Stimulated activated CD4-positive, alpha-beta T cell treated with anti-CD3 and anti-CD28 coated beads, Interleukin-1b, Interleukin-23, amount 100 ng/mL, for 24 hours (primary cell): ENCODE data around the gene CLCN3.
A peak's percentile ranks its signal among the peaks of the same experiment; 100 is the strongest.
"Not testable (repeated sequence)": the region's sequence is repeated elsewhere in the genome, so short reads cannot be mapped to it uniquely, and the experiment has no call there.

Experiments used
- DNase-seq, 4 experiments: peaks; one replicate each; pipeline ENCODE4 v3.0.0-alpha.2; 2020; ENCODE audit warnings: low read depth in 4 of 4, low spot score in 1 of 4

CLCN3 gene

DNA sequence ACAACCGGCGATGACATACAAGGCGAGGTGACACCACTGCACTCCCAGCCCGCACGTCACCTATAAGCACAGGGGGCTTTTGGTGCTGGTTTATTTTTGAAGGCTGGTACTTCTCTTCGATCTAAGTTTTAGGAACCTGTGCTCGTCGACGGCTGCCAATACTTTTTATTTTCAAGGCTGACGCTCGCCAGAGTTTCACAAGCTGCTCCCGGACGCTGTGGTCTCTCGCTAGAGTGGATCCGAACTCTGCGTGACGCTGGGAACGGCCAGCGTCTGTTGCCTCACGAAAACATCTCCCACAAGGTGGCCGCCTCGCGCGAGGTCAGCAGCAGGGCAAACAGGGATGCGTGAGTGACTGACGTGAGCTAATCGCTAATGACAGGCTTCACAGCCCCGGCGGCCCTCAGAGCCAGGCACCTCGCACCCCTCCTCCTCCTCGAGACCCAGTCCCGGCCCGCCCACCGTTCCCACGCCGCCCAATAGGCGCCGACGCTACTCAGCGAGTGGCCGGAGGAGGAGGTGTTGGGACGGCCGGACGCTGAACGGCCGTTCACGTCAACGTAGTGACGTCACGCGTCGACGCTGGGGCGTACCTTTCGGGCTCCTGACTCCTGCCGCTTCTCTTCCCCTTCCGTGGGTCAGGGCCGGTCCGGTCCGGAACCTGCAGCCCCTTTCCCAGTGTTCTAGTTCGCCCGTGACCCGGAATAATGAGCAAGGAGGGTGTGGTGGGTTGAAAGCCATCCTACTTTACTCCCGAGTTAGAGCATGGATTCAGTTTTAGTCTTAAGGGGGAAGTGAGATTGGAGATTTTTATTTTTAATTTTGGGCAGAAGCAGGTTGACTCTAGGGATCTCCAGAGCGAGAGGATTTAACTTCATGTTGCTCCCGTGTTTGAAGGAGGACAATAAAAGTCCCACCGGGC, at the start of gene CLCN3:
CLCN3 (plus strand) TSS at position 621 of the 922 bp plus-strand sequence. CDS start 15,351 bp downstream, outside the sequence.
- peak; percentile 69 to 88 (median 80) for DNase-seq

DNA sequence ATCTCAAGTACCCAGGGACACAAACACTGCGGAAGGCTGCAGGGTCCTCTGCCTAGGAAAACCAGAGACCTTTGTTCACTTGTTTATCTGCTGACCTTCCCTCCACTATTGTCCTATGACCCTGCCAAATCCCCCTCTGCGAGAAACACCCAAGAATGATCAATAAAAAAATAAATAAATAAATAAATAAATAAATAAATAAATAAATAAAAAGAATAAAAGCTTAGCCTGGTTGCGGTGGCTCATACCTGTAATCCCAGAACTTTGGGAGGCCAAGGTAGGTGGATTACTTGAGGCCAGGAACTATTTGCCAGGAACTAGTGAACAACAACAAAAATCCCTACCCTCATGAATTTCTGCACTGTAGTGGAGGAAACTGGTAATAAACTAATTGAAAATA, 49.4 kb upstream of the CLCN3 start:
- not testable (repeated sequence) for DNase-seq

DNA sequence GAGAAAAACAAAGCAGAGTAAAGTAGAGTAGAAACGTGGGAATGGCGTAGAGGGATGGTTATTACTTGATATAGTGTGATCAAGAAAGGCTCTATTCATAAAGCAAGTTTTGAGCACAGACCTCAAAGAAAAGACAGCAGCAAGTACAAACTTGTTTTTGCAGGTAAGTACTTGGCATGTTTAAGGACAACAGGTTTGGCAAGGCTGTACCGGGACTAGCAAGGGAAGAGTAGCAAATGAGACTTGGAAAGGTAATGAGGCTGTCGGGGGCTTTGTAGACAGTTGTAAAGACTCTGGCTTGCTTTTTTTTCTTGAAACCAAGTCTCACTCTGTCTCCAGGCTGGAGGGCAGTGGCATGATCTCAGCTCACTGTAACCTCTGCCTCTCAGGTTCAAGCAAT, 48.9 kb upstream of the CLCN3 start:
- DNase-seq, result no peak

DNA sequence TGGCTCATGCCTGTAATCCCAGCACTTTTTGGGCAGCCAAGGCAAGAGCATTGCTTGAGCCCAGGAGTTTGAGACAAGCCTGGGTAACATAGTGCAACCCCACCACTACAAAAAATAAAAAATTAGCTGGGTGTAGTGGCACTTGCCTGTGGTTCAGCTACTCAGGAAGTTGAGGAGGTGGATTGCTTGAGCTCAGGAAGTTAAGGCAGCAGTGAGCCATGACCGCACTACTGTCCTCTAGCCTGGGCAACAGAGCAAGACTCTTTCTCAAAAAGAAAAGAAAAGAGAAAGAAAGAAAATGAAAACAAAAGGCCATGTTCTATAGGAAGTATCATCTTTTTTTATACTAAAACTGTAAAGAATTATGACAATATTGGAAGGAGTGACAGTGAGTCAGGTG, 46.5 kb upstream of the CLCN3 start:
- no peak for DNase-seq

DNA sequence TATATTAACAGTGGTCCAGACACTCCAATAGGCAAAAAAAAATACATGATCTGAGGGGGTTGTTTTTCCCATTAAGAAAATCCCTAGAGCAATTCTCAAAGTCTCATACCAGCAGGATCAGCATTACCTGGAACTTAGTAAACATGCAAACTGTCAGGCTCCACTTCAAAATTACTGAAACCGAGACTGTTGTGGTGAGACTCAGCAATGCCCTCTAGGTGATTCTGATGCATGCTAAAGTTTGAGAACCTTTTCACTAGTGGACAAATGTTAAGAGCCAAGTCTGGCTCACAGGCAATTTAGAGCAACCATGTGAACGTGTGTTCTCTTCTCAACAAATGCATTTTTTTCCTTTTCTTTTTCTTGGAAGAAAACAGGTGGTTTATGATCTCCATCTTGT, 38.2 kb upstream of the CLCN3 start:
- DNase-seq, result no peak

DNA sequence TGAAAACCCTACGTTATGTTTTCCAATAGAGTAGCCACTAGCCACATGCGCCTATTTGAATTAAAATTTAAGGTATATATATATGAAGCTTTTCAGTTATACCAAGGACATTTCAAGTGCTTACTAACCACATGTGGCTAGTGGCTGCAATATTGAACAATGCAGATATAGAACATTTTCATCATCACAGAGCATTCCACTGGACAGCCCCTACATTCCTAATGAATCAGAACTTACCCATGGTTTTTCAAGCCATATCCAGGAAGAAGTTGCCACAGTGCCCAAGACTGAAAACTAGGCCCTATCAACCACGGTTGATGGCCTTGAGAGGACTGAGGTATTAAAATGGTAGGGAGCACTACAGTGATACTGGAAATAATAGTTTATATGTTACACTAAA, 37.7 kb upstream of the CLCN3 start:
- DNase-seq, result no peak

DNA sequence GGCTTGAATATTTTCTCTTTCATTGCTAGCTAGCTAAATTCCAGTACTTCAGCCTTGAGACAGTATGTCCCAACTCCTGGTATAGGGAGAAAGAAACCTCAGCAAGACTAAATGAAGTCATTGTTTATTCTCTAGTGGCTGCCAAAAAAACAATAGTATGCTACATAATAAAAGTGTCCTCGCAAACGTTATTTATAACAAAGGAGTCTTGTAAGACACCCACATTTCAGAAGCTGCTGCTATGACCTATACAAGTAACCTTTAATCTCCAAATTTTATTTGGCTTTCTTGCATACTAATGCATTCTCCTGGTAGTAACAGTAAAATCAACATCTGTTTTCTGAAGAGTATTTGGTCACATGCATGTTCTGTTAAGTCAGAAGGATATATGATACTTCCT, 36.8 kb upstream of the CLCN3 start:
- DNase-seq, result no peak

DNA sequence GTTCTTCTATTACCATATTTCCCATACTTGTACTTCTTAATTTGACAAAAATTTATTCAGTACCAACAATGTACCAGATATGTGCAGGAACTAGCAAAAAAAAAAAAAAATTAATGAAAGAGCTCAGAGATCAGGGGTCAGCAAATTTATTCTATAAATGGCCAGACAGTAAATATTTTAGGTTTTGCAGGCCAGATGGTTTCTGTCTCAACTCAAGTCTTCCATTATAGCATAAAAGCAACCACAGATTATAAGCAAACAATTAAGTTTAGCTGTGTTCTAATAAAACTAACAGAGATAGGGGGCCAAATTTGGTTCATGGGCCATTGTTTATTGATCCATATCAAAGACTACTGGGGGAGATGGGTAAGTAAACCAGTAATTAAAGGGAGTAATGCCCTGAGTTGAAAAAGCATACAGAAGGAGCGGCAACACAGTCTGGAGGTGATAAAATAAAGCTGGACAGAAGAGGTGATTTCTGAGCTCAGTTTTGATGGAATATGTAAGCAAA, 27.3 kb upstream of the CLCN3 start:
- DNase-seq, result no peak

DNA sequence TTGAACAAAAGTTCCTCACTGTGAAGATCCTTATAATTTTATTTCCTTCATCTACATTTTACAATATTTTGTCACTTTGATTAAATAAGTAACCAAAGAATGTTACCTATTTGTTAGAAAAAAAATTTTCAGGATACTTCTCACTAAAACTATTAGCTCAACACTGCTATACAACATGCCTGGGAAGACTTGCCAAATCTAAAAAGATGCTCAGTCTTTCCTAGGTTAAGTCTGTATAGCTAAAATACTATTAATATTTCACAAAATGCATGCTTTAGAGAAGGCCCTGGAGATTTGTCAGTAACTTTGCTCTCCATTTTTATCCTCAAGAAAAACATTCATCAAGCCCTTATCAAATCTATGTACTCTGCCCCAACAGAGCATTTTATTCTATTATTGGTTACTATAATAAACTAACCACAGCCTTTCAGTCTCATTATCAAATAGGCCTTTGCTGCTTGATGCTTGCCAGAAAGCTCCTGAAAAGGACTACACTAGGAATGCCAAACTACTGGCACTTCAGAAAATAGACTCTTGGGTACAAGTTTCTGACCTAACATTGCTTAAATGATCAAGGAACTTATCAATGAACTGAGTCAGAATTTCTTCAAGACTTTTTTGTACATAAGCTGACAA, 25.7 kb upstream of the CLCN3 start:
- DNase-seq, result no peak

DNA sequence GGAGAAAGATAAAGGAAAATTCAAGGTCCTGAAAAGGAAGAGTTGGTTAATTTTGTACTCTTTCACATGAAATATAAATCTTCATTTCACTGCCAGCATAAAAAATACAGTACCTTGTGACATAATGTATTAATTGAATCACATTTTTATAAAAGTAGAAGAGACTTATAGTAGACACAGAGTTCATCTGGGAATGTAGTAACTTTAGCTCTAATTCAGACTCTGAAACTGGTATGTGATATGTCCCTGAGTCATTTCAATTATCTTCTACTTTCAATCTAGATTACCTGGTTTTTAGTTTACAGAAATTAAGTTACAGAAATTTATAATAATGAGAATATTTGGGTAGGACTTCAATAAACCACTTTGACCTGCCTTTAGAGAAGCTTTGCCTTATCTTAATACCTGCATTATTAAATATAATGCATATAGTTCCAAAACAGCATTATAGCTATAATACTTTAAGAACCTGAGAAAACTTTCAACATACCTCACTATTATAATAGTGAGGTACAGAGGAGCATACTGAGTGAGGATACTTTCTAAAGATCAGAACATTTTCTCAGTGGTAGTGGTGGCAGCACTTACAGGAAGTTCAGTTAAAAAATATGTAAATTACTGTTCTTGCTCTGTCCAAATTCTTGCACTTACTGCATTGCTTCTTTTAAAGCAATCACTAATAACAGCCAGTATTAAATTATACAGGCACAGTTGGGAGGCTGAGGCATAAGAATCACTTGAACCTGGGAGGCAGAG, 19.2 kb upstream of the CLCN3 start:
- DNase-seq, result no peak

DNA sequence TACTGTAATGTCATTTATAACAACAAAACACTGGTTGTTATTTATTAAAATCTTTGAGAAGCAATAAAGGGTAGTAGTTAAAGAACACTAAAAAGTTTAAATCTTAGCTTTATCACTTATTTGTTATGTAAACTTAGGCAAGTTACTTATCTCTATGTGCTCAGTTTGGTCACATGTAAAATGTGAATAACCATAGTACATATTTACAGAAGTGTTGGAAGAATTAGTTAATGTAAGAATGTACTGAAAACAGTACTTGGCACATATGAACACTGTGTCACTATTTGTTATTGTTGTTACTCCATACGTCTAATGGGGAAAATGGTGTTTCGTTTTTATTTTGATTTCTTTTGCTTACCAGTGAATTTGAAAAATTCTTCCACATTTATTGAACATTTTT, 17.1 kb upstream of the CLCN3 start:
- no peak for DNase-seq

DNA sequence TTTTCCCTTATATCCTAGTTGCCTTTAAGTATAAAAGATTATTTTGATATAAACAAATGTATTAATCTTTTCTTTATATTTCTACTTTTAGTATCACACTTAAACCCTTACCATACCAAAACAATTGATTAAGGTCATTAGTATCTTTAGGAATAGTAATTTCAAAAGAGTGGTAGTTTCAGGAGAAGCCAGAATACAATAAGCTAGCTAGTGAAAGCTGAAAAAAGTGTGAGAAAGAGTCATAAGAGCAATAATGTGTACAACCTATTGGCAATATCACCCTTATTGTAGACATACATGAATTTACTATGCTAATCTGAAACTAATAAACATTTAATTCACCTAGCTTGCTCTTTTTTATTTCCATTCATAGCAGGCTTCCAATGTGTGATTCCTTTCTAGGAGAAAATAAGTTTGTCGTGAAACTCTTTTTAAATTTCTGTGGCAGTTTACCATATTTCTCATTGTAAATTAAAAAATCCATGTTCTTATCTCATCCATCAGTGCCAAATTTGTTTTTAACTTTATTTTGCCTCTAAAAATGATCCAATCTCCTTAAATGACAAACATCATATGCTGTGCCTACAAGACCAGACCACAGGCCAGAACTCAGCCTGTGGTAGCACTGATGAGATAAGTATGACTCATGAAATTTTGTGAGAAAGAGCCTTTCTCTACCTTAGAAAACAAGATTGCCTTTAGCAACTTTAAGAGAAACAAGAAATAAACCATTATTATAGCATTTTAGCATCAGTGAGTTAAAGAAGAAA, 16.1 kb upstream of the CLCN3 start:
- no peak for DNase-seq

DNA sequence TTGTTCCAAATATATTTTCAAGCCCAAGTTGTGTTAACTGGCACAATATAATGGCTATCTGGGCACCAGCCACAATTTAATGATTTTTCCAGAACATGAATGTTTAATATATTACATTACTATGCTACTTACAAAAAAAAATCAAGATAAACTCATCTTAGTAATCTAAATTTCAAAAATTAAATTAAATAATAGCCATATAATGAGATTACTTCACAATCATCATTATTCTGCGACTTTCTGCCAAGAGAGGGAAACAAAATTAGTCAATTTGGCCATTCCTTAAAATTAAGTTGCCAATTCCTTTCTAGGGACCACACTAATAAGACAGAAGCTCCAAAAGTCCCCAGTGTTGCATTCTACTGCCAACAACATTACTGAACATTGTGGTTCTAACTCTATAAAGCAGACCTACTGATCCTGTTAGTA, 15.5 kb upstream of the CLCN3 start:
- no peak for DNase-seq

DNA sequence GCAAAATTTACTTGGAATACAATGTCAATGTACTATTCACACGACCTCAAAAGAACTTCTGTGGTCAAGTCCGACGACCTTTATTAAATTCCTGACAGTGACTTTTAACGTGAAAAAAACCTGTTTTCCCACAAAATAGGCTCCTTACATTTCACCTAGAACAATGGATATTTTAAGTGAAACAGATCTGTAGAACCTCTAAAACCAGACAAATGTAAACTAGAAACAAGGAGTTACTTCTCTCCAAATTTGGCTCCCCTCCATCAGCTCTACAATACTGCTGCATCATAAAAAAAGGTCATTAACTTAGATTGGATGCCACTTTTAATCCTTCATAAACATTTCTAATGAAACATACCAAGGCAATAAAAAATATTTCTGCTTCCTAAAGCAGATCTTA, 9.2 kb upstream of the CLCN3 start:
- DNase-seq, result no peak

DNA sequence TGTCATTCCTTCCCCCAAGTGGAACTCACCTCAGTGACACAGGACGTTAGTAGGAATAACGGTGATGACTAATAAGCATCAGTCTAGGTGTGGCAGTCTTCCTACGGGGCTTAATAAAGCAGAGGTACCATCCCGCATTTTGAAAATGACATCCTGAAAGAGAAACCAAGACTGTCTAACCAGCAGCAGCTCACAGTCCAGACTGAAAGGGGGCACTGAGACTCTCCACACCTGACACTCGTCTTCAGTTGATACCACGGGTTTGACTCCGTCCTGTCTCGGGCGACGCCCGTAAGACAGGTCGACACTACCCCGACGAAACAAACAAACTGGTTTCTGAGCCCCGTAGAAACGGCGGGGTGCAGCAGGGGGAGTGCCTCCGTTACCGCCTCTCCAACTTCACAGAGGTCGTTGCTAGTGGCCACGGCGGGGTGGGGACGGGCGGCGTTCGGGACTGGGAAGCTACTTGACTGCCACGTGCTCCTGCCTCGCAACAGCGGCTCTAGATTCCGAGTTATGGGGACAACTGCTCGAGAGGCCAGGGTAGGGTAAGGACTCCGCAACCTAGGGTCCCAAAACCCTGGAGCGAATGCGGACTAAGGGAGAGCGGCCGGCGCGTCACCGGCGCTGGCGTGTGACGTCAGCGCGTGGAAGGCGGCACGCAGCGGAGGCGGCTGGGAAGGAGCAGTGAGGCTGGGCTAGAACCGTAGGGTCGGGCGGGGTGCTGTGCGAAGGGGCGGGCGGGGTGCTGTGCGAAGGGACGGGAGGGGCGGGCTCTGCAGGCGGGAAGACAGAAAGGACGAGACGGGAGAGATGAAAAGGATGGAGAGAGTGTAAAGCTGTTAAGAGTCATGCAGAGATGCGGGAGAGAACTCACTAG, 8.1 kb upstream of the CLCN3 start, which contains the start of gene NEK1:
NEK1 (minus strand) TSS at position 593 of the 880 bp plus-strand sequence. CDS start 9,953 bp downstream, outside the sequence.
- peak; percentile 69 to 87 (median 79) for DNase-seq

DNA sequence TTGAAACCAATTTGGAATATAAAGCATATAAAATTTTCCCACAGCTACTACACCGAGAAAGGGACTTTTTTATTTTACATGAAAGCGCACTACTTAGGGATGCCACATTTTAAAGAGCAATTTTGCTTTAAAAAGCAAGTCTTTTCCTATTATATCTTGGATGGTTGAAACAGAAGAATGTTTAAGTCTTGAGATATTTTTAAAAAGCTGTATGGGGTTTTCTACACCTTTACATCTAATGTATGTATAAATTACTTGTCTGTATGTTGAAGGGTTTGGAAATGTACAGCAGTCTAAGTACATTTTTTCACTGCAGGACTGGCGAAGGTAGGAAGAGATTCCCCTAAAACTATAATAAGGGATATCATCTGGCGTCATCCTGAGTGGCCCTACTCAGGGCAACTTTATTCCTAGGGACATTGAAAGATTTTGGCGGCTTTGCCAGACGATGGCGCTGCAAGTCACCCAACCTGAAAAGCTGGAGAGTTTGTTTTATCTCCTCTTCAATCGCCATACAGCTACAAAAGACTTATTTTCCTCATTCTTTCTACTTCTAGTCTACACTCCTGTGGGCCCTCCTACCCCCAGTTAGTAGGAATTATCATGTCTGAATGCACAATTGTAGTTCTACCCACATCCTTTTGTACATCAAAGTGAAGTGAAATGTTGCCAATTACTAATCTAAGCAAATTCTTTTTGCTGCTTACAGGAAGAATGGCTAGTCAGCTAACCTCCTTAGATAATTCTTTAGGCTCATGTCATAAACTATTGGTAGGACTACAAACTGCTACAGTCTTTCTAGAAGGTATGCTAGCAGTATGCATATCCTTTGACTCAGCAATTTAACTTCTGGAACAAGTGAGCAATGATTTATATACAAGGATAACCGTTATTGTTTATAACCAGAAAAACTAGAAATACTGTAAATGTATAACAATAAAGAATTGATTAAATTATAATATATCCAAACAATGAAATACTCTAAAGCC, 7.2 kb upstream of the CLCN3 start:
- peak in 1 of 4 experiments; percentile 35 for DNase-seq

DNA sequence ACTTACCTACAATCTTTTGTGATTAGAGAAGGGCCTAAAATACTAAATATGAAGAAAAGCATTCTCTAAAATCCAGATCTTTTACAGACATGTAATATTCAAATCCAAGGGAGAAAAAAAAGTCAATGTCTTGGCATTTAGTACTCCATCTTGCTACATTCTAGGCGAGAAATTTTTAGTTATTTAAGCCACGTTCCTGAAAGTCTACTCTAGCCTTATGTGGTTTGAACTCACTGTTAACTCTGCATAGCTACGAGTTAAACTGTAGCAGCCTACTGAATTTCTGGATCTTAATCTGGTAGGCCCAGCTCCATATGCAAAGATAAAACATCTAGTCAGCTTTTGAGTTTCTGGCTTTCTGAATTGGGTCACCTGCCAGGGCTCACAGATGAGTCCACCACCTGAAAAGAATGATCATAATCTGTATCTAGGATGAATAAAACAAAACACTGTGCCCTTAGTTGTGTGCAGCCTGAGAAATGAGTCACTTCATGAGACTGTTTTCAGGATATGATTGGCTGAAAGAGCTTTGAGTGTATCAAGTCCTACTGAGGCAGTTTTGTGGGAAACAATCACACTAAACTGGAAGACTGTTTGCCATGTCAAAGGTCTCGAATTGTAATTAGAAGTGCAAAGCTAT, 4.8 kb upstream of the CLCN3 start:
- no peak for DNase-seq

DNA sequence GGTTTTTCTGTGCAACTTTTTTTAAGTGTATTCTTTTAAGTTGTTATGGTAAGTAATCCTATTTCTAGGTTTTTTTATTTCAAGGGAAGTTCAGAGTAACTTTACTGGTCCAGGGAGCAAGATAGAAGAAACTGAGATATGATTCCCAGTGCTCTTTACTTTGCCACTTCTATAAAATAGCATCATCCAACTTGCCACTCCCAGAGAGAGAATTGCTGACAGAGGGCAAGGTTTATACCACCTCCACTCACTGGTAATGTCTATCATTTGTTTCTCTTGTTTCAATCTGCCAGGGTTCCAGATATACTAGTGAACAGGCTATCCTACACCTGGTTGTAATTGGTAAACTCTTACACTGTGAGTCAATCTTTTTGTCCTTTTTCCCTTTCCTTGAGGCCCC, 3.5 kb upstream of the CLCN3 start:
- no peak for DNase-seq
